Activated T-cell treated with anti-CD3 and anti-CD28 coated beads, Interleukin-2, amount 50 U/mL, for 72 hours (primary cell): ENCODE results near the gene IL31RA. TPM values are rescaled to one million over a fixed set of nuclear protein-coding genes. Genes with fewer than 3 reads are reported as not detected.
"Not testable (repeated sequence)": the region's sequence is repeated elsewhere in the genome, so short reads cannot be mapped to it uniquely, and the experiment has no call there.

Experiments
- ATAC-seq, 2 donors: fragments of 150-1000 bp; cut with Tn5 transposase; replicated peaks in 1 of 2; 2 replicates each; pipeline ENCODE4 v1.10.0; 2021; ENCODE audit warnings: moderate library complexity in 2 of 2, mild to moderate bottlenecking in 1 of 2
- DNase-seq, 2 donors: peaks; one replicate each; pipeline ENCODE4 v3.0.0; 2021 to 2022; ENCODE audit warnings: mixed read lengths in 1 of 2
- H3K27ac Mint-ChIP-seq: one replicate; pipeline ENCODE4 v1.8.0; 2022; ENCODE audit warnings: mild to moderate bottlenecking, moderate library complexity, mixed read lengths
- H3K27me3 Mint-ChIP-seq: one replicate; pipeline ENCODE4 v1.8.0; 2022; ENCODE audit warnings: low read depth, mixed read lengths
- H3K36me3 Mint-ChIP-seq, 2 donors: one replicate each; pipeline ENCODE4 v1.8.0; 2022; ENCODE audit warnings: mixed read lengths in 2 of 2, mild to moderate bottlenecking in 1 of 2; ENCODE audit not compliant: insufficient read depth in 2 of 2
- H3K4me1 Mint-ChIP-seq: one replicate; pipeline ENCODE4 v1.8.0; 2022; ENCODE audit warnings: low read depth, mixed read lengths
- H3K4me3 Mint-ChIP-seq, 2 donors: one replicate each; pipeline ENCODE4 v1.8.0; 2022; ENCODE audit warnings: mild to moderate bottlenecking in 2 of 2, mixed read lengths in 2 of 2, moderate library complexity in 2 of 2
- H3K9me3 Mint-ChIP-seq, 2 donors: one replicate each; pipeline ENCODE4 v1.8.0; 2022; ENCODE audit warnings: mixed read lengths in 2 of 2
- total RNA-seq, 2 donors: library from RNA; stranded (reverse); gene quantifications; one replicate each; pipeline ENCODE4 v1.2.3, GENCODE V29; 2022

The IL31RA gene
- total RNA-seq, result 1 to 10 TPM in 1 of 2 donors, under 1 TPM in 1; 0.99 to 3.6 TPM

DNA sequence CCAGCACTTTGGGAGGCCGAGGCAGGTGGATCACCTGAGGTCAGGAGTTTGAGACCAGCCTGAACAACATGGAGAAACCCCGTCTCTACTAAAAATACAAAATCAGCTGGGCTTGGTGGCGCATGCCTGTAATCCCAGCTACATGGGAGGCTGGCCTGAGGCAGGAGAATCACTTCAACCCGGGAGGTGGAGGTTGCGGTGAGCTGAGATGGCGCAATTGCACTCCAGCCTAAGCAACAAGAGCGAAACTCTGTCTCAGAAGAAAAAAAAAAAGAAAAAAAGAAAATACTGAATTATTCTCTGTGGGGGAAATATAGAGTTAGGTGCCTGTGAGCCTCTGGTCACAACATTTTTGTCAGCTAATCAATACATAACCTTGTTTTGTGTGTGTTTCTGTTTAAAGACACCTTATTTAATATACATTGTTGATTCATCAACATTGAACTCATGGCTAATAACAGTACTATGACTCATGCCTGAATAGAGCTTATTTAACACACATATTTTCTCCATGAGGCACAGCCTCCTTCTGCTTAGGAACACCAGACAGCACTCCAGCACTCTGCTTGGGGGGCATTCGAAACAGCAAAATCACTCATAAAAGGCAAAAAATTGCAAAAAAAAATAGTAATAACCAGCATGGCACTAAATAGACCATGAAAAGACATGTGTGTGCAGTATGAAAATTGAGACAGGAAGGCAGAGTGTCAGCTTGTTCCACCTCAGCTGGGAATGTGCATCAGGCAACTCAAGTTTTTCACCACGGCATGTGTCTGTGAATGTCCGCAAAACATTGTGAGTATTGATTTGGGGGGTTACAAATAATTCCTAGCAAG is at the start of gene IL31RA:
TSS of gene IL31RA (plus strand) at position 519 of the 836 bp plus-strand sequence. CDS start at position 733, 214 bp downstream.
- Mint-ChIP-seq H3K36me3 (peaks cover 0 to 1% of the 10 kb centered on the region in 2 donors), H3K4me3 (peak within 1 kb of the TSS; percentile 33 to 40), H3K4me1 (peaks cover 57% of the 10 kb centered on the region), H3K27ac (no peak within 1 kb of the TSS), H3K27me3 (peaks cover 7% of the 10 kb centered on the region), H3K9me3 (peaks cover 2% of the 10 kb centered on the region in 2 donors)
- peak; percentile 85 to 90 for ATAC-seq
- no peak for DNase-seq

GRCh38 chr5:55808814-55809213 is 42.3 kb upstream of the IL31RA start:
- ATAC-seq, H3K27ac Mint-ChIP-seq, H3K4me1 Mint-ChIP-seq, DNase-seq, H3K4me3 Mint-ChIP-seq: not testable (repeated sequence)
- H3K36me3 Mint-ChIP-seq, result peaks cover 10 to 13% of the 10 kb centered on the region in 2 donors
- H3K27me3 Mint-ChIP-seq, result peaks cover 20% of the 10 kb centered on the region
- peaks cover 7 to 12% of the 10 kb centered on the region in 2 donors for H3K9me3 Mint-ChIP-seq

DNA sequence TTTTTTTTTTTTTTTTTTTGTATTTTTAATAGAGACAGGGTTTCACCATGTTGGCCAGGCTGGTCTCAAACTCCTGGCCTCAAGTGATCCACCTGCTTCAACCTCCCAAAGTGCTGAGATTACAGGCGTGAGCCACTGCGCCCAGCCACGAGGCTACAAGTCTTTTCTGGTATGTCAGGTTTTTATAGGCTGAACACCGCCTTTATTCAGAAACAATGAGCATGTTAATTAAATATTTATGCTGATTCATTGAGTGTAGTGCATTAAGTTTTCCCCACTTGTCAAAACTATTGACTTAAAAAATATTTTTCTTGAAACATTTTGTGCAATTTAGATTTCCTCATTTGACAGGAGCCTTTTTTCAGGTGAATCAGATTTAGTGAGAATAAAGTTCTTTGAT is 35.2 kb upstream of the IL31RA start:
- ATAC-seq, H3K4me1 Mint-ChIP-seq, H3K4me3 Mint-ChIP-seq, H3K36me3 Mint-ChIP-seq, DNase-seq, H3K27ac Mint-ChIP-seq, H3K9me3 Mint-ChIP-seq: not testable (repeated sequence)
- peaks cover 28% of the 10 kb centered on the region for H3K27me3 Mint-ChIP-seq

- no peak overlapping the region for H3K27ac Mint-ChIP-seq
- no peak overlapping the region for H3K4me3 Mint-ChIP-seq
- ATAC-seq (no peak), DNase-seq (no peak)
- no peaks in the 10 kb centered on the region for H3K36me3 Mint-ChIP-seq
- no peaks in the 10 kb centered on the region for H3K9me3 Mint-ChIP-seq
- H3K4me1 Mint-ChIP-seq, result peaks cover 3% of the 10 kb centered on the region
- H3K27me3 Mint-ChIP-seq, result peaks cover 32% of the 10 kb centered on the region
Measured at GRCh38 chr5:55816342-55816741, 34.8 kb upstream of the IL31RA start.

DNA sequence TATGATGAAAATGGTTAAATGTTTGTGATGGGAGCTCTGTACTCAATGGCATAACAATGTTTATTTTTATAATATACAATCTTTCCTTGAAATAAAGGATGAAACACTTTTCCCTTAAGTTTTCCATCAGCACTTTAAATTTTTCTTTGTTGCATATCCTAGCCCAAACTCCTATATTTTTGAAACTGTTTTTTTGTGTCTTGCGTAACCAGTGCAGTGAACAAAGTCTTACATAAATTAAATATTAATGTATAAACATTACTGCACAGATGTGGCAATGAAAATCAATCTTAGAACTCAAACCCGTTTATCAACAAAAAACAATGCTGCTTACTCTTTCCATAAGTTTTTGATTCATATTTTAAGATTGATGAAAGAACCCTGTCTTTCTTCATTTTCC is 34.1 kb upstream of the IL31RA start:
- Mint-ChIP-seq H3K9me3 (no peaks in the 10 kb centered on the region), H3K4me3 (no peak overlapping the region), H3K27ac (no peak overlapping the region), H3K36me3 (no peaks in the 10 kb centered on the region), H3K4me1 (peaks cover 5% of the 10 kb centered on the region), H3K27me3 (peaks cover 39% of the 10 kb centered on the region)
- ATAC-seq (no peak), DNase-seq (no peak)

DNA sequence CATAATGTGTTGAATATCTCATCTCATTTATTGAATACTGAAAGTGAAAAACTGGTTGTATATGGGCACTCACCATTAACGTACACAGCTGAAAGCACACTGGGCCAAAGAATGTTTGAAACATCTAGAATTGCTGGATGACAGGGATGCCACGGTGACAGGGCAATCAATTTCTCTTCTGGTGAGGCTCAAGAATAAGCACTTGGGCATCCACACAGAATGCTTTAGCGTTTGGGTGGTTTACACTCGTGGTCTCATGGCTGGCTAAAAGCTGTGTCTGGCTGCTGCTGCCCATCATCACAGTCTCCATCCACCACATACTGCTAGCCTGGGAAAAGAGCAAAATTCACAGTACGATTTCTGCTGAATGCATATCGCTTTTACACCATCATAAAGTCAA is 30.7 kb upstream of the IL31RA start:
- no peak for DNase-seq
- Mint-ChIP-seq H3K4me1 (peaks cover 5% of the 10 kb centered on the region), H3K9me3 (no peaks in the 10 kb centered on the region), H3K4me3 (no peak overlapping the region), H3K36me3 (no peaks in the 10 kb centered on the region), H3K27me3 (peaks cover 66% of the 10 kb centered on the region), H3K27ac (no peak overlapping the region)
- ATAC-seq, result no peak

GRCh38 chr5:55821731-55822512 is 29.2 kb upstream of the IL31RA start:
- H3K4me1 Mint-ChIP-seq, result peaks cover 5% of the 10 kb centered on the region
- no peak overlapping the region for H3K27ac Mint-ChIP-seq
- H3K27me3 Mint-ChIP-seq, result peaks cover 71% of the 10 kb centered on the region
- H3K36me3 Mint-ChIP-seq, result no peaks in the 10 kb centered on the region
- peak; percentile 12 to 30 for DNase-seq
- ATAC-seq, result peak; percentile 54 to 63
- no peaks in the 10 kb centered on the region for H3K9me3 Mint-ChIP-seq
- peak overlapping the region; percentile 59 to 70 for H3K4me3 Mint-ChIP-seq

DNA sequence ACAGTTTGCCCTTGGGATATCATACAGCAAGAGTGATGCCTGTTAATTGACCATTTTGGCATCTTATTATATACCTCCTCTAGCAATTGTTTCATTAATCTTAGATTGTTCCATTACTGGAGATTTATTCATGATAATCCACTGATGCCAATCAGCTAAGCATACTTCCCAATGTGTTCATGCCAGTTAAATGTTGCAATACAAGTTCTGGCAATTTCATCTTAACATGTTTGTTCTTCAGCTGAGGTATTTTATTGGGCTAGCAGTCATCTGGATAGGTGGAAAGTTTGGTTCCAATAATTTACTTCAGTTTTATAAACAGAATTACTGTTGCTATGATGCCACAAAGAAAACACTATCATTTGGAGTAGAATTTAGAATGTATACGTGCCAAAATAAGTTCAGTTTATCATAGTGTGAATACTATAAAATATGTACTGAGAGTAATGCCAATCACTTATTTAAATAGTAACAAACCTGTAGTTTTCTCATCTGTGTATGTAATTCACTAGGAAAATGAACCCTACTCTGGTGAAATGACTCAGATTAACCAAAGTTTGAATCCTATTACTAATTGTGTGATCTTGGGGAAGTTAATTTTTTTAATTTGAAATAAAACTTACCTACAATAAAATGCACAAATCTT is 27.9 kb upstream of the IL31RA start:
- Mint-ChIP-seq H3K27ac (no peak overlapping the region), H3K4me3 (no peak overlapping the region), H3K27me3 (peaks cover 82% of the 10 kb centered on the region), H3K9me3 (no peaks in the 10 kb centered on the region), H3K4me1 (peaks cover 5% of the 10 kb centered on the region), H3K36me3 (no peaks in the 10 kb centered on the region)
- DNase-seq, result no peak
- ATAC-seq, result peak in 1 of 2 donors; percentile 33

GRCh38 chr5:55829956-55830355 is 21.2 kb upstream of the IL31RA start:
- no peak overlapping the region for H3K27ac Mint-ChIP-seq
- no peak overlapping the region for H3K4me3 Mint-ChIP-seq
- H3K27me3 Mint-ChIP-seq, result peaks cover 36% of the 10 kb centered on the region
- DNase-seq (no peak), ATAC-seq (peak; percentile 46 to 53)
- peaks cover 0 to 4% of the 10 kb centered on the region in 2 donors for H3K36me3 Mint-ChIP-seq
- H3K4me1 Mint-ChIP-seq, result peaks cover 8% of the 10 kb centered on the region
- peaks cover 0 to 4% of the 10 kb centered on the region in 2 donors for H3K9me3 Mint-ChIP-seq

GRCh38 chr5:55832446-55832845 is 18.7 kb upstream of the IL31RA start:
- Mint-ChIP-seq H3K4me1 (peaks cover 8% of the 10 kb centered on the region), H3K36me3 (peaks cover 0 to 4% of the 10 kb centered on the region in 2 donors), H3K9me3 (peaks cover 0 to 4% of the 10 kb centered on the region in 2 donors), H3K27me3 (peaks cover 22% of the 10 kb centered on the region), H3K27ac (no peak overlapping the region), H3K4me3 (no peak overlapping the region)
- no peak for ATAC-seq
- DNase-seq, result no peak

- no peak for DNase-seq
Measured at GRCh38 chr5:55836191-55836590, 15.0 kb upstream of the IL31RA start.

DNA sequence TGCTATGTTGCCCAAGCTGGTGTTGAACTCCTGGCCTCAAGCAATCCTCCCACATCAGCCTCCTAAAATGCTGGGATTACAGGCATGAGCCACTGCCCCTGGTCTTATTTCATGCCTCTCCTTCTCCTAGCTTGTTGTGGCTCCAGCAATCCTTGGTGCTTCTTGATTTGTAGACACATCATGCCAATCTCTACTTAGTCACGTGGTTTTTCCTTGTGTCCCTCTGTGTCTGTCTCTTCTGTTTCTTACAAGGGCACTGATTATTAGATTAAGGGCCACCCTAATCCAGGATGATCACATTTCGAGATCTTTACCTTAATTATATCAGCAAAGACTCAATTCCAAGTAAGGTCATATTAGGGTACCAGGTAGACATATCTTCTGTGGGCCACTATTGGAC is 9.2 kb upstream of the IL31RA start:
- no peak for ATAC-seq
- no peak overlapping the region for H3K4me3 Mint-ChIP-seq
- peaks cover 2 to 11% of the 10 kb centered on the region in 2 donors for H3K9me3 Mint-ChIP-seq
- H3K4me1 Mint-ChIP-seq, result no peaks in the 10 kb centered on the region
- peaks cover 9% of the 10 kb centered on the region for H3K27me3 Mint-ChIP-seq
- H3K27ac Mint-ChIP-seq, result no peak overlapping the region
- peaks cover 5 to 9% of the 10 kb centered on the region in 2 donors for H3K36me3 Mint-ChIP-seq
- no peak for DNase-seq

More at GRCh38 chr5:55836191-55836590, 15.0 kb upstream of the IL31RA start:
- Mint-ChIP-seq H3K4me1 (no peaks in the 10 kb centered on the region), H3K4me3 (no peak overlapping the region), H3K9me3 (peaks cover 0 to 4% of the 10 kb centered on the region in 2 donors), H3K27ac (no peak overlapping the region), H3K27me3 (peaks cover 9% of the 10 kb centered on the region), H3K36me3 (peaks cover 0 to 4% of the 10 kb centered on the region in 2 donors)
- no peak for ATAC-seq

DNA sequence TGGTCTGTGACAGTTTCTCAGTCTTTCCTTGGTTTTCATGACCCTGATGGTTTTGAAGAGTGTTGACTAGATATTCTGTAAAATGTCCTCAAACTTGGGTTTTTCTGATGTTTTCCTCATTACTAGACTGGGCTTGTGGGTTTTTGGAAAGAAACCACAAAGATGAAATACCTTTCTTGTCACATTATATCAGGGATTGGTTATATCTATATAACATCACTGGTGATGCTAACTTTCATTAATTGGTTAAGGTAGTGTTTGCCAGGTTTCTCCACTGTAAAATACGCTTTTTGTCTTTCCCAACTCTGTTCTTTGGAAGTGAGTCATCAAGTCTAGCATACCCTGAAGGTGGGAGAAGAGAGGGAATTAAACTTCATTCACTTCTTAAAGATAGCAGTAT is 3.3 kb upstream of the IL31RA start:
- H3K27ac Mint-ChIP-seq, result no peak overlapping the region
- H3K36me3 Mint-ChIP-seq, result peaks cover 5 to 9% of the 10 kb centered on the region in 2 donors
- DNase-seq (no peak), ATAC-seq (no peak)
- H3K9me3 Mint-ChIP-seq, result peaks cover 2 to 9% of the 10 kb centered on the region in 2 donors
- no peak overlapping the region for H3K4me3 Mint-ChIP-seq
- H3K27me3 Mint-ChIP-seq, result peaks cover 7% of the 10 kb centered on the region
- H3K4me1 Mint-ChIP-seq, result peaks cover 36% of the 10 kb centered on the region
